ENCODE results near the gene ETV6. TPM values are rescaled to one million over a fixed set of nuclear protein-coding genes. Genes with fewer than 3 reads are reported as not detected.
"Not testable (repeated sequence)": the region's sequence is repeated elsewhere in the genome, so short reads cannot be mapped to it uniquely, and the experiment has no call there.

The ETV6 gene
- polyA plus RNA-seq (ENCODE audit: insufficient read length in 4 of 4): 10 to 100 TPM in 3 of 4 donors, 1 to 10 TPM in 1; 9.6 to 15.9 (median 14.4) TPM

DNA sequence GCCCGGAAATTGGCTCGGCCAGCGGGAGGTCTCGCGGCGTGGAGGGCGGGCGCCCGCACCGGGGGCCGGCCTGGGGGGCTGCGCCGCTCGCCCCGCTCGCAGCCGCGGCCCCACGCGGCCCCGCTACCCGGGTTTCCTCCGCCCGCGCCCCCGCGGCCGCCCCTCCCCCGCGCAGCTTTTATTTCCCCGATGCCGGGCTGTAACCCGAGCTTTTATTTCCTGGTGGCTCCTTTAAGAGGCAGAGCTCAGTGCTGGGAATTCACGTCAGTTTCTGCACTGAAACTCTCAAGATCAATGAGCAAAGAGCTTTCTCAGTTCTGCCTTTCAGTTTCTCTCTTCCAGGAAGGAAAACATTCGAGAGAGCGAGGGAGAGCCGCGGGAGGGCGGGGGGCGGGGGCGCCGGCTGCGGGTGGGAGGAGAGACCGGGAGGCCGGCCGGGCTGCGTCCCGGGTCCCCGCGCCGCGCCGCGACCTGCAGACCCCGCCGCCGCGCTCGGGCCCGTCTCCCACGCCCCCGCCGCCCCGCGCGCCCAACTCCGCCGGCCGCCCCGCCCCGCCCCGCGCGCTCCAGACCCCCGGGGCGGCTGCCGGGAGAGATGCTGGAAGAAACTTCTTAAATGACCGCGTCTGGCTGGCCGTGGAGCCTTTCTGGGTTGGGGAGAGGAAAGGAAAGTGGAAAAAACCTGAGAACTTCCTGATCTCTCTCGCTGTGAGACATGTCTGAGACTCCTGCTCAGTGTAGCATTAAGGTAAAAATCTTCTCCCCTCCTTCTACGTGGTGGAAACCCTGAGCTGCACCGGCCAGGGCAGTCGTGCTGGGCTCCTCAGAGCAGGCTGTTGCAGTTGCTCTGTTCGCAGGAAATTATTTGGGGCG lies at the start of gene ETV6:
ETV6 (plus strand) TSS at position 262 of the 873 bp plus-strand sequence; CDS start at position 716, 454 bp downstream.
- peak; percentile 55 to 82 (median 78) for DNase-seq (ENCODE audit: low read depth in 4 of 4, low spot score in 3 of 4)

DNA sequence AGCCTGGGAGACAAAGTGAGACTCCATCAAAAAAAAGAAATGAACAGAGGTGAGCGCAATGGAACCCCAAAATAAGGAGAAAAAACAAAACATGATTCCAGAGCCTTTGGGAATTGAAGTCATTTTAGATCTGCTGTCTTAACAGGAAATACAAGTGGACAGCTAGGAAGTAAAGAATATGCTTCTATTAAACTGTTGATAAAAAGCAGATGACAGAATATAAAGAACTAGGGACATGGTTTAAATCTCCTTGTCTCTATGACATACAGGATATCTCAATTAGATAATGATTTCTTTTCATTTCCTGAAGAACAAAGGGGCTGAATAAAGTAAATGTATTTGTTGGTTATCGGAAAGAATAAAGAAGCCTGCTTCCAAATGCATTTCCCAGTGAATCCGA lies 49.3 kb upstream of the ETV6 start:
- no peak for DNase-seq (ENCODE audit: low read depth in 4 of 4, low spot score in 3 of 4)

DNA sequence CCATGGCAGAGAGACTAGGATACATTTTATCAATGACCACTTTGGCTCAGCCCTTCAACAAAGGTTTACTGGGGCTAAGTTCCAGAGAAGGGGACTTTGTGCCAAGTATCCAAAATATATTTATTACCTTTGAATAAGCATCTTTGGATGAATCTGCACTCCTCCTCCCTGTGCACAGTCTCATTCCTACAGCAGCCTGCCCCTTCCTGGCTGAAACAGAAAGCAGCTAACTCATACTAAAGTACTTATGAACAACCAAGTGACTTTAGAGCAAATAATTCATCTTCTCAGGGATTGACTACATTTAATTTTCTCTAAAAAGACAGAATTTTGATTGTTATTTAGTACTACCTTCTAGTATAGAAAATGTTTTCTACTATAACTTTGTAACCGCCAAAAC lies 47.8 kb upstream of the ETV6 start:
- no peak for DNase-seq (ENCODE audit: low read depth in 4 of 4, low spot score in 3 of 4)

DNA sequence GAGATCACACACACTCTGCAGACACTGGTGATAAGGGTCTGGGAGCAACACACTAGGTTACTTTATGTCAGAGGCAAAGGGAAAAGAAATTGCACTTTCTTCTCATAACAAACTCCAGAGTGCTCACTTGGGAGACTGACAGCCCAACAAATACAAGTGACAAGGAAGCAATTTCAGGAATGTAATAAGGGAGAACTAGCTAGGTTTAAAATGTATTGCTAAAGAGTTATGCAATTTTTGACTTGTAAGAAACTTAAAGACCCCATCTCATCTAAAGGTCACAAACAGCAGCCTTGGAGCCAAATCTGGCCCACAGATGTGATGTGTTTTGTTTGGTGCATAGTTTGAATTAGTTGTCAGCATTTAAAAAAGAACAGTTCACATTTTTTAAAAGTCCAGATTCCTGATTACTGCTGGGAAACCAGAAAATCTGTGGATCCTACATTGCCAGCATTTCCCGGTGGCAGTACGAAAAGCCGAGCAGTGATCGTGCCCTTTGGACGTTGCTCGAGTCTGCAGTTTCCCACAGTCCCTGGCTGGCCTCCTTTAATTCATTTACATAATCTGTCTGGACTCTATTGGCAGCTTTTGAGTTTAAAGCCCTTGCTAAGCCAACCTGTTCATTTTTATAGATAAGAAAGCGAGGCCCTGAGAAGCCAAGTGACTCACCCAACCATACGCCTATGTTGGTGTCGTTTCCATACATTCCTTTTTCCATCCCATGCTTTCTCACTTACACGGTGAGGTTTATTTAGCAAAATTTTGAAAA lies 42.0 kb upstream of the ETV6 start:
- no peak for DNase-seq (ENCODE audit: low read depth in 4 of 4, low spot score in 3 of 4)

DNA sequence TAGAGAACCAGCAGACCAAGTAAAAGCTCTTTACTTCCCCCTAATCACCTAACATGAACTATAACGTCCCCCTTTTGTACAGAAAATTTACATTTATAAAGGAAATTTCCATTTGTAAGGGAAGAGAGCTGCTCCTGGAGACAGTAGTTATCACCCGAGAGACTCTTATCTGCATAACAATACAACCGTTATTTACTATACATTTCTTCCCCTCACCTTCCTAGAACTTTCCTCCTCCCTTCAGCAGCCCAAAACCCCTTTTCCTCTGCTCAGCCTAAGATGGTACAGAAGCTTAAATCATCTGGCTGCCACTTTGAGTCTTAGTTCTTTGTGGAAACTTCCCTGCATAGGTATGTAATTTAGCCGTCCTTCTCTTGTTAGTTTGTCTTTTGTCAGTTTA lies 40.4 kb upstream of the ETV6 start:
- no peak for DNase-seq (ENCODE audit: low read depth in 4 of 4, low spot score in 3 of 4)

DNA sequence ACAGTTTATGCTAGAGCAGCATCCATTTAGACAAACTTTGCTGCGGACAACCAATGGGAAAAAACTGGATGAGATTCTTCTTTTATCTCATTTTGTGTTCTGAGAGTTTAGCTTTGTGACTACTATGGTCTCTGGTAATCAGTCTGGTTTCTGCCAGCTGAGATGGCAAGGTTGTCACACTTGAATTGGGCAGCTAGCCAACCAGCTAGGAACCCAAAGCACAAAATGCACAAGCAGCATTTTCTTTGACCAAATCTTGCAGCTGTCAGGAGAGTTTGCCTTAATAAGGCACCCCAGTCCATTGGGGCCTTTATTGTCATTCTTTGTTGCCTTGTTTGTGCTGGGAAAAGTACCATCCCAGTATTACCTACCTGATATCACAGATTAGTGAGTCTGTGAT lies 34.0 kb upstream of the ETV6 start:
- no peak for DNase-seq (ENCODE audit: low read depth in 4 of 4, low spot score in 3 of 4)

DNA sequence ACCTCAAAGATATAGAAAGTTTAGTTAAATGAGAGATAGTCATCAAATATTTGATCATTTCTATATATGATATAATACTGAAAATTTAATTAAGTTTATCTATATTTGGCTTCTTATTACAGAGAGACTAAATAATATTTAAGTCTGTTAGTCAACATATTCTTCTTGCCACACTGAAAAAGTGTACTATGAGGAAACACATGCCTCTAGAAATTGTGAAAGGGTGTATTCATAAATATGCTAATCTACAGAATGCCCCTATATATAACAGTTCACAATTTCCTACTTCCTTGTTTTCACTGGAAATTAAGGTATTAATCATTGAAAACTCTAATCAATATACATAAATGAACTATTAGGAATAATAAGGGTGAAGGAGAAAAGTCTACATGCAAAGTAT lies 31.4 kb upstream of the ETV6 start:
- DNase-seq (ENCODE audit: low read depth in 4 of 4, low spot score in 3 of 4): no peak

DNA sequence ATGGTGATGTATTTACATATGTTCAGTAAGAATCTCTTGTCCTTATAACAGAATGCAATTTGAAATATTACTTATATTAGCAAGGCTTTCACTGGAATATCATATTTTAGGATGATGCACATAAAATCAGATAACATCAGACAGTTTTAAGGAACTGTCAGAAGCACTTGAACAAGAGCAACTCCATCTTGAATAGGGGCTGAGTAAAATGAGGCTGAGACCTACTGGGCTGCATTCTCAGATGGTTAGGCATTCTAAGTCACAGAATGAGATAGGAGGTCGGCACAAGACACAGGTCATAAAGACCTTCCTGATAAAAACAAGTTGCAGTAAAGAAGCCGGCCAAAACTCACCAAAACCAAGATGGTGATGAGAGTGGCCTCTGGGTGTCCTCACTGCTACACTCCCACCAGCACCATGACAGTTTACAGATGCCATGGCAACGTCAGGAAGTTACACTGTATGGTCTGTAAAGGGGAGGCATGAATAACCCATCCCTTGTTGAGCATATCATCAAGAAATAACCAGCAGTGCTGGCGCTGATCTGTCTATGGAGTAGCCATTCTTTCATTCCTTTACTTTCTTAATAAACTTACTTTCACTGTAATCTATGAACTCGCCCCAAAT lies 27.6 kb upstream of the ETV6 start:
- no peak for DNase-seq (ENCODE audit: low read depth in 4 of 4, low spot score in 3 of 4)

DNA sequence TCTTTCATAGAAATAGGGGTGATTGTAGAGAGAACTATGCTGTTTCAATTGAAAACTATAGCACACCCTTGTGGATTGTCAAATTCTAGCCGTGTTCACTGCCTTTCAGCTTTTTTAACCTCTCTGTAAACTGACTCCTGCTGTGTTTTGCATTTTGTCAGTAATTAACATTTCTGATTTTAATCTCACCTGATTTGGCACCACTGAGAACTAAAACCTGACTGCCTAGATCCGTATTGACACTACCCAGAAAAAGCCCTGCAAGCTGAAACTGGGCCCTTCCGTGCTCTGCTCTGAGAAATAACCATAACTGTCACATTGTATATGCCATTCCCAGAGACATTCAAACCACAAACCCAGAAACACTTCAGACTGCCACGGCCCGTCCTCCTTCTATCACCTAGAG lies 26.6 kb upstream of the ETV6 start:
- no peak for DNase-seq (ENCODE audit: low read depth in 4 of 4, low spot score in 3 of 4)

DNA sequence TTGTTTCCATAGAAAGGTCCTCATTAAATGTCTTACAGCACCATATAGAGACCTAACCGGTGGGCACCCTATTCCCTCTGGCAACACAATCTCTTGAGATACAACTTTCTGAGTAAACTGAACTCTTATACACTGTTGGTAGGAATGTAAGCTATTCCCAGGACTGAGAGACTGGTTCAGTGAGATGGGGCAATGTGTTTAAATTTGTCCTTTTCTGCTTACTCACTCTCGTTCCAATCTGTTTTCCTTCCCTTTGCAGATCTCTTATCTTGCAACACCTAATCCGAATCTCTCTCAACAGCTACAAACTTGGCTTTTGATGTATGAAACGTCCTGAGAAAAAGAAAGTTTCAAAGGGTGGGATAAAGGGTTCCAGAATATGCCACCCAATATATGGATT lies 26.1 kb upstream of the ETV6 start:
- DNase-seq (ENCODE audit: low read depth in 4 of 4, low spot score in 3 of 4): no peak

DNA sequence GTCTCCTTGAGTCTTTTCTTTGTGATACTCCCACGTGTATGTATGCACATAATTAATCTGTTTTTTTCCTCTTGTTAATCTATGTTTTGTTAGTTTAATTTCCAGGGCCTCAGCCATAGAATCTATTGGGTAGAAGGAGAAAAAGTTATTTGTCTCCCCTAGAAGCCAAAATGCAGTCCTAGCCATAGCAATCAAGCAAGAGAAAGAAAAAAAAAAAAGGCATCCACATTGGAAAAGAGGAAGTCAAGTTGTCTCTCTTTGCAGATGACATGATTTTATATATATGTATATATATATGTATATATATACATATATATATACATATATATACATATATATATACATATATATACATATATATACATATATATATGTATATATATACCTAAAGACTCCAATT lies 25.4 kb upstream of the ETV6 start:
- no peak for DNase-seq (ENCODE audit: low read depth in 4 of 4, low spot score in 3 of 4)

DNA sequence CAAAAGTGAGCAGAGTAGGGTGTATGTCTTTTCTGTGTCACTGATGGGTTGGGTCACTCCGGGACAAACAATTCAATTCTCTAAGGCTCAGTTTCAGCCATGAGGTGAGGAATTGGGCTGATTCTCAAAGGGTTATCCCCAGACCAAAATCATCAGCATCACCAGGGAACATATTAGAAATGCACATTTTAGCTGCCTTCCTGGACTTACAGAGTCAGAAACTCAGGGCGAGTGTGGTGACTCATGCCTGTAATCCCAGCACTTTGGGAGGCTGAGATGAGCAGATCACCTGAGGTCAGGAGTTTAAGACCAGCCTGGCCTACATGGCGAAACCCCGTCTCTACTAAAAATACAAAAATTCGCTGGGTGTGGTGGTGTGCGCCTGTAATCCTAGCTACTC lies 21.8 kb upstream of the ETV6 start:
- DNase-seq (ENCODE audit: low read depth in 4 of 4, low spot score in 3 of 4): not testable (repeated sequence)

DNA sequence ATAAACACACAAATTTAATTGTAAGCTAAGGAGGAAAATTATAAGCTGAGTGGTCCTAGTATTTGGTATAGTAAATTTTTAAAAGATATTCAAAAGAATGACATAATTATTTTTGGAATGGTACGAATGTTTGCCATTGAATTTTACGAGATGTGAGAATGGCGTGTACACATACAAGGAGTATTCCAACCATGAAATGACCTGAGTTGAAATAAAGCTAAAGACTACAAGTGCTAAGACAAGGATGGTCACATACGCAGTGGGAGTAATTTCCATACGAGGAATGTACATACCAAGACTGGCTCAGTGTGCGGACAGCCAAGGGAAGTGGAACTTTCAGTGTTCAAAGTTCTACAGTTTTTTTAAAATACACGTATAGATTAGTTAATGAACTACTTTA lies 21.1 kb upstream of the ETV6 start:
- no peak for DNase-seq (ENCODE audit: low read depth in 4 of 4, low spot score in 3 of 4)

DNA sequence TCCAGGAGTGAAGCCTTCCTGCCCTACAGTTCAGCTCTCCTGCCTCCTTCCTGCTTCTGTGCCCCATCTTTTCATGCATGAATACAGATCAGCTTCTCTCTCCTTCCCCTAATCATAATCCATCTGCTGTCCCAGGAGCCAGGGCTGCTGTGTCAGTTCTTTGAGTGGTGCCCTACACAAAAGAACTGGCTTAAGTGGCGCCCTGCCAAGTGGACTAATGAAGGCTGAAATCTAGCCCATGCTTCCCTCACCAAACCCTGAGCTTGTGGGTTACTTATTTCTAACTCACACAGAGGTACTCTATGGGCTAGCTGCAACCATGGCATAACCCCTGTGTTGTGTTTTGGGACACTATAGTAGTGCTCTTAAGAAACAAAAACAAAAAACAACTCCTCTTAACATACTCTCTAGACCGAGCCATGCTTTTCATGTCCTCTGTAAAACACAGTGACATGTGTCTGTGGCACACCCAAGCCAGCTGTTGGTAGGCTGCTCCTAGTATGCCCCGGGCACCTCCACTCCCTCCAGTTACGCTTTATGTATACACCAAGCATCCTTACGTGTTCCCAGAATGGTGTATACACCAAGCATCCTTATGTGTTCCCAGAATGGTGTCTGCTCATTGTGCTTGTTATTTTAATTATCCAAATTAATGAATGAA lies 19.3 kb upstream of the ETV6 start:
- DNase-seq (ENCODE audit: low read depth in 4 of 4, low spot score in 3 of 4): no peak

DNA sequence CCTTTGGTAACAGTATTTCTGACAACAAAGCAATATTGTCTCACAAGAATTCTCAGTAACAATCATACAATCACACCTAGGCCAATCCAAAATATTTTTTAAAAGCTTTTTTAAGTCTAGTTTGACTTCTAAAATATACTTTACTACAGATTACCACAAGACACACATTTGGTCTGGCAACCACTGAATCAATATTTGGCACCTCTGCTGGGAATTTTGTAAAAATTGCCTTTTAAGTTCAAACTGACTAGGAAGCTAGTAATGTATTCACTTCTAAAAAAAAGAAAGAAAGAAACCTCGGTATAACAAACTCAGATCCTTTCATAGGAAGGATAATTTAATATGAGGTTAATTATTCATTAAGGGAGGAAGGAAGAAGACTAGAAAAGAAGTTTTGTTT lies 18.2 kb upstream of the ETV6 start:
- DNase-seq (ENCODE audit: low read depth in 4 of 4, low spot score in 3 of 4): no peak

DNA sequence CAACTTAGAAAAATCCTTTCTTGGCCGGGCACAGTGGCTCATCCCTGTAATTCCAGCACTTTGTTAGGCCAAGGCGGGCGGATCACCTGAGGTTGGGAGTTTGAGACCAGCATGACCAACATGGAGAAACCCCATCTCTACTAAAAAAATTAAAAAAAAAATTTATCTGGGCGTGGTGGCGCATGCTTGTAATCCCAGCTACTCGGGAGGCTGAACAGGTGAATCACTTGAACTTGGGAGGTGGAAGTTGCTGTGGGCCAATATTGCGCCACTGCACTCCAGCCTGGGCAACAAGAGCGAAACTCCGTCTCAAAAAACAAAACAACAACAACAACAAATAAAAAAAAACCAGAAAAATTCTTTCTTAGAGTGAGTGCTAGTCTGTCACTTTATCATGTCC lies 17.6 kb upstream of the ETV6 start:
- not testable (repeated sequence) for DNase-seq (ENCODE audit: low read depth in 4 of 4, low spot score in 3 of 4)

DNA sequence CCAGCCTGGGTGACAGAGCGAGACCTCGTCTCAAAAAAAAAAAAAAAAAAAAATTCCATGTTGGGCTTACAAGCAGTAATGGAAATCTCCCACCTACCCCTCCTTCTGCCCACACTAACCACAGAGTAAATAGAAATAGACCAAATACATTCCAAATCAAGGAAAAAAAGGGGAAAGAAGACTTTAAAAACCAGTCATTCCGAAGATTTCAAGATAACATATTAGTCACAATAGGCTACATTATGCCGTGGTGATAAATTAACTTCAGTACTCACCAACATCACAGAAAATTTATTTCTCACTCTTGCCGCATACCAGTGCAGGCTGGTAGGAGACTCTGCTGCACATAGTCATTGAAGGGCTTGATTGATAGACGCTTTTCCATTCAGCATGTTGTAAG lies 15.5 kb upstream of the ETV6 start:
- DNase-seq (ENCODE audit: low read depth in 4 of 4, low spot score in 3 of 4): no peak

DNA sequence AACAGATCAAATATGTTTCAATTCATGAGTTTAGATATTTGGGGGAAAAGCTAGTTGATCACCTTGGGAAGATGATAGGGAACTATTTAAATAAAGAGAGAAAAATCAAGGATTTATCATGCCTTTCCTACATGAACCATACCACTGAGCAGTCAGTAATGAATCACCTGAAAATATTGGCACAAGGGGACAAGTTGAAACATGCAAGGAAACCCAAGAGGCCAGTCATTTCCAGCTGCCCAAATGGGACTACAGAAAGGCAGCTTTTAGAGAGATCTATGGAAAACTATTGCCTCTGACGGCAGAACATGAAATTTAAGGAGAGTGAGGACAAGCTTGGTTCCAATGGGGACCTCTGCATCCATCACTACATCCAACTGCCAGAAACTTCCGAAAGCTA lies 14.1 kb upstream of the ETV6 start:
- DNase-seq (ENCODE audit: low read depth in 4 of 4, low spot score in 3 of 4): no peak

DNA sequence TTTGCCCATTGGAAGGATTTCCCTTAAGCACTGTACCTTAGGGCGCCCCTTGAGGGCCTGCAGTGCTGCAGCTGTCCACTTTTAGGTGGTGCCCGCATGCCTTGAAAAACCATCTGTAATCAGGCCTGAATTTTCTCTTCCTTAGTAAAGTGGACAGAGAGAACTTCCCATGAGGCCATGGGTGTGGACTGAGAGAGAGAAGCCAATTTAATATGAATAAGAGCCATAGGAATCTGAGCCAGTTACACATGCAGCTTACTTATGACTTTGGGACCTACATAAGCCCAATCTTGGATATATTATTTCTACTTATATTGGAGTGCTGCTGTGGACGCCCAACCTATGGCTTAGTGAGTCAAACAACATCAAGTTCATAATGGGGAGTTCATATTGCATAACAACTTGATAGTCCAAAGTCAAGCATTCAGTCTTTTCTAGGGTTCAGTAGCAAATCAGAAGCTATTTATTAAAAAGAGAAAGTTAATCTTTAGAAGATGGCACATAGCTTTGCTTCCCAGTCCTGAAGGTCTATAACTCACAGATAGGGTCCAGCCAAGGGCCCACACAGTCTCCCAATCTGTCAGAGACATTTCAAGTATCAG lies 11.1 kb upstream of the ETV6 start:
- no peak for DNase-seq (ENCODE audit: low read depth in 4 of 4, low spot score in 3 of 4)

DNA sequence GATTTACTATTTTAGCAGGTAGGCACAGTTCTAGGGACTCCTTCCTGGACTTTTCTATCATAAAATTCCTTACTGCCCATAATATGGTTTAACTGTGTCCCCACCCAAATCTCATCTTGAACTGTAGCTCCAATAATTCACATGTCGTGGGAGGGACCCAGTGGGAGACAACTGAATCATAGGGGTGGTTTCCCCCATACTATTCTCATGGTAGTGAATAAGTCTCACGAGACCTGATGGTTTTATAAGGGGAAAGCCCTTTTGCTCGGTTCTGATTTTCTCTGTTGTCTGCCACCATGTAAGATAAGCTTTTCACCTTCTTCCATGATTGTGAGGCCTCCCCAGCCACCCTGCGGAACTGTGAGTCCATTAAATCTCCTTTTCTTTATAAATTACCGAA lies 10.0 kb upstream of the ETV6 start:
- DNase-seq (ENCODE audit: low read depth in 4 of 4, low spot score in 3 of 4): no peak

DNA sequence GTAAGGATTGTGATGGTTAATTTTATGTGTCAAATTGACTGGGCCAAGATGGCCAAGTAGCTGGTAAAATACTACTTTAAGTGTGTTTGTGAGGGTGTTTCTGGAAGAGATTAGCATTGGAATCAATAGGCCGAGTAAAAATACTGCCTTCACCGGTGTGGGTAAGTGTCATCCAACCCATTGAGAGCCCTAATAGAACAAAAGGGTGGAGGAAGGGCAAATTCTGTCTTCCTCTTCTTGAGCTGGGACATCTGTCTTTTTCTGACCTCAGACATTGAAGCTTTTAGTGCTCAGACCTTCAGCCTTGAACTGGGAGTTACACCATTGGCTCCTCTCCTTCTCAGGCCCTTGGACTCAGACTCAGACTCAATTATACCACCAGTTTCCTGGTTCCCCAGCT lies 8.0 kb upstream of the ETV6 start:
- DNase-seq (ENCODE audit: low read depth in 4 of 4, low spot score in 3 of 4): no peak

All from left renal pelvis (tissue), 4 donors.